SIG-M5 treated with dmso at 0.1 percent for 504 hours (cell line): ENCODE results near the gene RPS21.

Source experiments
- DNase-seq: peaks from one replicate; lab custom pipeline; 2025; ENCODE audit not compliant: unreplicated experiment; lab: John Stamatoyannopoulos, UW

Gene RPS21

GRCh38 chr20:62353289-62354030 lies 33.4 kb upstream of the RPS21 start:
- DNase-seq = no peak

- DNase-seq = no peak
These were observed 32.7 kb upstream of the RPS21 start for GRCh38 chr20:62354031-62354808.

- no peak for DNase-seq
These were observed 32.0 kb upstream of the RPS21 start for GRCh38 chr20:62354811-62355341.

- no peak for DNase-seq
These were observed 31.4 kb upstream of the RPS21 start for GRCh38 chr20:62355516-62355877.

- no peak for DNase-seq
These were observed 30.9 kb upstream of the RPS21 start for GRCh38 chr20:62355878-62356588.

- DNase-seq = no peak
These were observed 30.2 kb upstream of the RPS21 start for GRCh38 chr20:62356589-62357186.

- DNase-seq = no peak
These were observed 29.7 kb upstream of the RPS21 start for GRCh38 chr20:62357187-62357667.

GRCh38 chr20:62357681-62358080 lies 29.2 kb upstream of the RPS21 start:
- no peak for DNase-seq

GRCh38 chr20:62358171-62359042 lies 28.5 kb upstream of the RPS21 start:
- DNase-seq = no peak

- DNase-seq = no peak
These were observed 27.8 kb upstream of the RPS21 start for GRCh38 chr20:62359043-62359490.

- DNase-seq = no peak
These were observed 27.3 kb upstream of the RPS21 start for GRCh38 chr20:62359491-62360121.

GRCh38 chr20:62360854-62361798 lies 25.8 kb upstream of the RPS21 start:
- DNase-seq = no peak

- DNase-seq = no peak
These were observed 24.9 kb upstream of the RPS21 start for GRCh38 chr20:62361799-62362589.

- DNase-seq = no peak
These were observed 24.3 kb upstream of the RPS21 start for GRCh38 chr20:62362590-62362940.

- DNase-seq = no peak
These were observed 23.6 kb upstream of the RPS21 start for GRCh38 chr20:62362991-62363919.

GRCh38 chr20:62363920-62364851 lies 22.7 kb upstream of the RPS21 start:
- DNase-seq = no peak
